Endothelial cell of umbilical vein (primary cell): ENCODE measurements around the gene AIRE.

Experiments used
- EZH2 ChIP-seq: IDR thresholded peaks from 2 replicates; pipeline ENCODE4 v1.6.1; 2012; ENCODE audit warnings: borderline replicate concordance, low read depth, mild to moderate bottlenecking, moderate library complexity, low read length, inconsistent platforms; ENCODE audit not compliant: severe bottlenecking
- GATA2 ChIP-seq: IDR thresholded peaks from 2 replicates; pipeline ENCODE4 v1.7.0; 2011; ENCODE audit warnings: low read depth, mild to moderate bottlenecking, moderate library complexity, mixed read lengths, low read length; ENCODE audit not compliant: insufficient read length, insufficient read depth
- POLR2A ChIP-seq: IDR thresholded peaks from 2 replicates; pipeline ENCODE4 v1.6.1; 2012; ENCODE audit warnings: low read depth, mild to moderate bottlenecking, control low read depth, low read length
- POLR2AphosphoS5 ChIP-seq: IDR thresholded peaks from 2 replicates; pipeline ENCODE4 v1.6.1; 2012; ENCODE audit warnings: low read depth, mild to moderate bottlenecking, control low read depth, low read length, moderate library complexity; ENCODE audit not compliant: insufficient read depth
- TF ChIP-seq, protein P1 (sequence below), 2 donors: IDR thresholded peaks; 1 replicate in 1 of 2; 2 replicates in 1 of 2; pipeline ENCODE4 v1.5.1; 2011; ENCODE audit warnings: low read length in 2 of 2, mild to moderate bottlenecking in 2 of 2, moderate library complexity in 2 of 2, control low read depth in 1 of 2, inconsistent platforms in 1 of 2, low read depth in 1 of 2; ENCODE audit not compliant: insufficient read depth in 1 of 2; ENCODE audit errors: extremely low read depth in 1 of 2
- TF ChIP-seq, protein P2 (sequence below): IDR thresholded peaks from 2 replicates; pipeline ENCODE4 v1.6.1; 2011; ENCODE audit not compliant: insufficient read depth, insufficient read length

GRCh38 chr21:44281801-44282200, 3.9 kb upstream of the AIRE start:
- TF ChIP-seq, protein P1, sequence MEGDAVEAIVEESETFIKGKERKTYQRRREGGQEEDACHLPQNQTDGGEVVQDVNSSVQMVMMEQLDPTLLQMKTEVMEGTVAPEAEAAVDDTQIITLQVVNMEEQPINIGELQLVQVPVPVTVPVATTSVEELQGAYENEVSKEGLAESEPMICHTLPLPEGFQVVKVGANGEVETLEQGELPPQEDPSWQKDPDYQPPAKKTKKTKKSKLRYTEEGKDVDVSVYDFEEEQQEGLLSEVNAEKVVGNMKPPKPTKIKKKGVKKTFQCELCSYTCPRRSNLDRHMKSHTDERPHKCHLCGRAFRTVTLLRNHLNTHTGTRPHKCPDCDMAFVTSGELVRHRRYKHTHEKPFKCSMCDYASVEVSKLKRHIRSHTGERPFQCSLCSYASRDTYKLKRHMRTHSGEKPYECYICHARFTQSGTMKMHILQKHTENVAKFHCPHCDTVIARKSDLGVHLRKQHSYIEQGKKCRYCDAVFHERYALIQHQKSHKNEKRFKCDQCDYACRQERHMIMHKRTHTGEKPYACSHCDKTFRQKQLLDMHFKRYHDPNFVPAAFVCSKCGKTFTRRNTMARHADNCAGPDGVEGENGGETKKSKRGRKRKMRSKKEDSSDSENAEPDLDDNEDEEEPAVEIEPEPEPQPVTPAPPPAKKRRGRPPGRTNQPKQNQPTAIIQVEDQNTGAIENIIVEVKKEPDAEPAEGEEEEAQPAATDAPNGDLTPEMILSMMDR (IDR thresholded peaks at IDR 0.05; ENCODE audit: extremely low read depth in 1 of 2, insufficient read depth in 1 of 2, low read depth in 1 of 2, low read length in 2 of 2): no peak
- TF ChIP-seq POLR2A: no peak
- no peak for TF ChIP-seq GATA2
- TF ChIP-seq, protein P2, sequence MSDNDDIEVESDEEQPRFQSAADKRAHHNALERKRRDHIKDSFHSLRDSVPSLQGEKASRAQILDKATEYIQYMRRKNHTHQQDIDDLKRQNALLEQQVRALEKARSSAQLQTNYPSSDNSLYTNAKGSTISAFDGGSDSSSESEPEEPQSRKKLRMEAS: no peak
- no peak for TF ChIP-seq POLR2AphosphoS5
- TF ChIP-seq EZH2: no peak
